DOHH2 (cell line): ENCODE measurements around the gene GNAO1.

ENCODE experiments used
- EZH2phosphoT487 ChIP-seq: fragments of 200-600 bp; sonication (generic); IDR thresholded peaks from 2 replicates; pipeline ENCODE4 v1.6.1; 2017; ENCODE audit warnings: borderline replicate concordance, mild to moderate bottlenecking, antibody characterized with exemption, low read length, moderate library complexity, mixed read lengths
- TF ChIP-seq, protein P1 (sequence below): fragments of 200-600 bp; sonication (generic); IDR thresholded peaks from one replicate; pipeline ENCODE4 v1.5.1; 2014; ENCODE audit warnings: antibody characterized with exemption, mild to moderate bottlenecking, low read depth, low read length; ENCODE audit not compliant: poor library complexity, severe bottlenecking

DNA sequence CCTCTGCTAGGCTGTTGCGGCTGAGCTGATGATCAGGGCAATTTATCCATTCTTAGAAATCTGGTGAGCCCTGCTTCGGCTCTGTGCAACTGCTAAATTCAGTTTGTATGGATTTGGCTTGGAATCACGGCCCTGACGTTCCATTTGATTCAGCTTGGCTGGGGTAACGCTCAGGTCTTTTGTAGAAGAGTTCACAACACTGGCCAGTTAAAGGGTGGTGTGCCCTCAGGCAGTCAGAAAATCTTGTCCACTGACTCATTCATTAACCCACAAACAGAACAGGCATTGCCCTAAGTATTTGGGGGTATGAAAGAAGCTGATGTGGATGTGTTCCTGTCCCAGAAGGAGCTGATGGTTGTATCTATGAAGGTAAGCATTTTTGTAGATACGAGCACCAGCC, 53.9 kb downstream of the GNAO1 start:
- TF ChIP-seq, protein P1, sequence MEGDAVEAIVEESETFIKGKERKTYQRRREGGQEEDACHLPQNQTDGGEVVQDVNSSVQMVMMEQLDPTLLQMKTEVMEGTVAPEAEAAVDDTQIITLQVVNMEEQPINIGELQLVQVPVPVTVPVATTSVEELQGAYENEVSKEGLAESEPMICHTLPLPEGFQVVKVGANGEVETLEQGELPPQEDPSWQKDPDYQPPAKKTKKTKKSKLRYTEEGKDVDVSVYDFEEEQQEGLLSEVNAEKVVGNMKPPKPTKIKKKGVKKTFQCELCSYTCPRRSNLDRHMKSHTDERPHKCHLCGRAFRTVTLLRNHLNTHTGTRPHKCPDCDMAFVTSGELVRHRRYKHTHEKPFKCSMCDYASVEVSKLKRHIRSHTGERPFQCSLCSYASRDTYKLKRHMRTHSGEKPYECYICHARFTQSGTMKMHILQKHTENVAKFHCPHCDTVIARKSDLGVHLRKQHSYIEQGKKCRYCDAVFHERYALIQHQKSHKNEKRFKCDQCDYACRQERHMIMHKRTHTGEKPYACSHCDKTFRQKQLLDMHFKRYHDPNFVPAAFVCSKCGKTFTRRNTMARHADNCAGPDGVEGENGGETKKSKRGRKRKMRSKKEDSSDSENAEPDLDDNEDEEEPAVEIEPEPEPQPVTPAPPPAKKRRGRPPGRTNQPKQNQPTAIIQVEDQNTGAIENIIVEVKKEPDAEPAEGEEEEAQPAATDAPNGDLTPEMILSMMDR: no peak
- no peak for TF ChIP-seq EZH2phosphoT487
